HG02938 (cell line): ENCODE measurements around the gene FAM3C.

Experiments
- ATAC-seq: cut with Tn5 transposase; IDR thresholded peaks from one replicate; pipeline ENCODE4 v1.9.1; 2021; ENCODE audit warnings: mild to moderate bottlenecking, moderate library complexity; ENCODE audit not compliant: unreplicated experiment

FAM3C gene

DNA sequence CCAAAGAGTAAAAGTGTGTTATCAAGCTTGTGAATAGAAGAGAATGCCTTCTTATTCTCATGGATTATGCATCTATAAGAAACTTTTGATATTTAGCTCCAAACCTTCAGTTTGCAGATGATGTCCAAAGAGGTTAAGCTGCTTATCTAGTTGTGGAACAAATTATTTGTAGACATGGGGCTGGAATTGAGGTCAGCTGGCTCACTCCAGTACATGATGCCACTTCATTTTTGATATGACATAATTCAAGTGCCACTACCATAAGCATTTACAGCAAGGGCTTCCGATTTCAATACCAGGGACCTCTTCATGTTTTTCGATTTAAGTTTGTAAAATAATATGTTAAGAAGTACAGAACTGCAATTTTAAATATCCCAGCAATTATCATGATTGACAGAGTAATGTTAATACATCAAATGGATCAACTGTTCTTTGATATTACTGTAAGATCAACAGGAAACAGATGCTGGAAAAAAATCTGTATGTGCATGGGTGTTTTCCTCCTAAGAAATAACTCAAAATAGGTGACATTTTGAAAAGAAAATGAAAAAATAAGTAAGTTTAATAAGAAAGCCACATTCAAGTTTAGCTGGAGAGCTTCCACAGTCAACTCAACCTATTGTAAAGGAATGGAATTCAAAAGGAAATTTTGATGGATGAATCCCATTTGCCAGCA is 12.7 kb downstream of the FAM3C start:
- ATAC-seq, result no peak

DNA sequence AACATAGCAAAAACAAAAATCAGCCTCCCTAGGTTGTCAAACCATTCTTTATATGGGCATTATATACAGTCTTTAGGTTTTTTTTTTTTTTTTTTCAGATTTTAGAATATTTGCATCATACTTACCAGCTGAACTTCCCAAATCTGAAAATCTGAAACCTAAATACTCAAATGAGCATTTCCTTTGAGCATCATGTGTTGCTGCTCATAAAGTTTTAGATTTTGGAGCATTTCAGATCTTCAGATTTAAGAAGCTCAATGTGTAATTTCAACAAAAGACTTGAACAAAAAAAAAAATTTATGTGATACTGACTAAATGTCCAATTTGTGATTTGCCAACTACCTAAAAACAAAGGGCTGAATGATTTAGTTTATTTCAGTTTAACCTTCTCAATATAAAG is 13.6 kb downstream of the FAM3C start:
- ATAC-seq, result no peak

DNA sequence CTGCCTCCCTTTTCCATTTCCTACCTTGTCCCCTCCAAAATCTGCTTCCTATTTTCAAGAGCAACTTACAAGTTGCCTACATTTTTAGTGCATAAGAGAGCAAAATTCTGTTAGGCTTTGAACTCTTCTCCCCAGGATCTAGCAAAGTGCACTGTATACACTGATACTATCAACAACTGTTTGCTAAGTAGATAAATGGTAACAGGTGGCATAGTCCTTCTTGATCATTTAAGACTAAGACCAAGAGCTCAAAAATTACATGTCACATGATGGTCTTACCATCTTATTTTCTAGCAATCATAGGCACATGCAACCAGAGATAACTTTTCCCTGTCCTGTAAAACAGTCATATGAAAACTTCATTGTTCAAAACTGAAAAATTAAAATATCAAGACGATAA is 16.2 kb downstream of the FAM3C start:
- no peak for ATAC-seq

DNA sequence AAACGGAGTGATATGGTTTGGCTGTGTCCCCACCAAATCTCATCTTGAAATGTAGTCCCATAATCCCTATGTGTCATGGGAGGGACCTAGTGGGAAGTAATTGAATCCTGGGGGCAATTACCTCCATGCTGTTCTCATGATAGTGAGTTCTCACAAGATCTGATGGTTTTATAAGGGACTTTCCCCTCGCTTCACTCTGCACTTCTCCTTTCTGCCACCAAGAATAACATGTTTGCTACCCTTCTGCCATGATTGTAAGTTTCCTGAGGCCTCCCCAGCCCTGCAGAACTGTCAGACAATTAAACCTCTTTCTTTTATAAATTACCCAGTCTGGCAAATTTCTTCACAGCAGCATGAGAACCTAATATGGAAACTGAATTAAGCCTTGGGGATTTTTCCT is 19.1 kb downstream of the FAM3C start:
- no peak for ATAC-seq

DNA sequence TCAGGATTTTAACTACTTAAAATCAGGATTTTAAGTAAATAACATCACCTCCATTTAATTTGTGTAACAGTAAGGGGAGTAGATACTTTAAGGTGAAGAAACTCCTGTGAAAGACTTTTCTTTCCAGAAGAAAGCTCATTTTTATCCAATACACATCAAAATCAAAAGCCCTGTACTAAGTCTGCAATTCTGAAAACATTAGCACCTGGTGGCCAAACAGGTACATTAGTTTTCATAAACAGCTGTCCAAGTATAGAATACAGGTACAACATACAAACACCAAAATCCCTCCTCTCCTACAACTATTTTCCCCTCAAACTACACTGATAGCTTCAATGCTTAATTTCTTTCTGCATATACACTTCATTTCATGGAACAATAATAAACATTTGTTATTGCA is 22.9 kb downstream of the FAM3C start:
- ATAC-seq, result no peak

DNA sequence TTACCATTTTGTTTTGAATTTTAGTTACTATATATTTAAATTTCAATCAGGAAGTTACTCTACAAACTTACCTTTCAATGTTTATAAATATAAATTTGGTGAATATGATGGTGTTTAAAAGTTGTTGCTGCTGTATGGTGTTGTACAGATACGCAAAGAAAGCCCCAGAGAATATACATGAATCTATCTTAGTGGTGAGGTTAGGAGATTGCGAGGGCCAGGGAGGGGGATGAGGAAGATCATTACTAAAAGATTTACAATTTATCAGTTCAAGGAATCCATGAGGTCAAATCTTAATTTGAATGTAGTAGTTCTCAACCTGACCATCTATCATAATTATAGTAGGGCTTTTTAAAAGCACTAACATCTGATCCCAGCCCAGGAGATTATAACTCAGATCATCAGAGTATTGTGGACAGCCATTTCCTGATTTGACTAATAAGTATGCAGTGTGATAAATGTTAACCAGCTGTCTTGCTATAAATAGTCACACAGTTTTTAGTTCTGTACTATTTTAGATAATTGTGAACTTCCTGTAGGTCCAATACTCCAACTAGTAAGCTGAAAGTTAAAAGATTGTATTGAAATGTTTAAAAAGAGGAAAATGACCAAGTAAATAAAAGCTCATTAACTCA is 23.6 kb downstream of the FAM3C start:
- ATAC-seq, result peak; percentile 88

DNA sequence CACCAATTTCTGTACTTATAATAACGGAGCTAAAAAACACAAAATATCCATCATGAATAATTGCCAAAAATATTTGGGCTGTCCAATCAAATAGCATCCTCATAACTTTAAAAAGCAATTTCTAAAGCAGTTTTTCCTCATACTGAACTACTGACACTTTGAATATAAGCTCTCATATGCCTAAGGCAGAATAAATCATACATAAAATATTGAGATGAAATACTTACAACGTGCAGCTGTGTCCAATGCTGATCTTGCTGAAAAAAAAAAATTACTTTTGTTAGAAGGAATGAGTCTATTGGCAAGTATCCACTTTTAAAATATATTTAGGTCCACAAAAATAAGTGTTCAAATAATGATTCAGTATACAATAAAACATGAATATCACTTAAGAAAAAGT is 24.2 kb downstream of the FAM3C start:
- no peak for ATAC-seq

DNA sequence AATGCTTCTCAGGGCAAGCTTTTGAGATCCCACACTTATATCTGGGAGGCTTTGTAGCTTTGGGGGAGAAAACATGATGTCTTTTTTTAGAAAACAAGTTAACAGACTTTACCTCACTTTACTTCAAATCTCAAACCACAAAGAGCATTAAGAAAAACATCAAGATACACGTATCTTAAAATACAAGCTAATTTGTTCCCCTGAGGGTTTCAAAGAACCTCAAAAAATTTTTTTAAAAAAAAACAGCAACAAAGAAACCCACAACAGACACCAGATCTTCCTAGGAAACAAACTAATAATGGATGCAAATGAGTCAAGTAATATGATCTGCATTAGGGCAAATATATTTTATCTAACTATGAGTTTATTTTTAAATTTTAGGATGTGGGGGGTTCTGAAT is 24.7 kb downstream of the FAM3C start:
- no peak for ATAC-seq

DNA sequence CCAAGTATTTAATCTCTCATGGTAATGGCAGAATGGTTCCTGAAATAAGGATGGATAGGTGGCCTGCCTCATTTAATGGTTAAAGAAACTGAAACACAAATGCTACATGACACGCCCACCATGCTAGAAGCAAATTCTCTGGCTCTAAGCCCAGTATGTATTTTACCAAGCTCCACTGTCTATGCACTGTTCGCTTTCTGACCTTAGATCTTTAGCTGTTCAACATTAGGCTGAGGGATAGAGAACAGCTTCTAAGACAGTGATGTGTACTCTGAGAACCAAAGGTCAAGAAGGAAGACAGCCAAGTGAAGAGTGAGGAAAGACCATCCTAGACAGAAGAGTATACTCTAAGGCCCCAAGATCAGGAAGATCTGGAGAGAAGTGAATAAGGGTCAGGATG is 26.6 kb downstream of the FAM3C start:
- ATAC-seq, result peak; percentile 43

DNA sequence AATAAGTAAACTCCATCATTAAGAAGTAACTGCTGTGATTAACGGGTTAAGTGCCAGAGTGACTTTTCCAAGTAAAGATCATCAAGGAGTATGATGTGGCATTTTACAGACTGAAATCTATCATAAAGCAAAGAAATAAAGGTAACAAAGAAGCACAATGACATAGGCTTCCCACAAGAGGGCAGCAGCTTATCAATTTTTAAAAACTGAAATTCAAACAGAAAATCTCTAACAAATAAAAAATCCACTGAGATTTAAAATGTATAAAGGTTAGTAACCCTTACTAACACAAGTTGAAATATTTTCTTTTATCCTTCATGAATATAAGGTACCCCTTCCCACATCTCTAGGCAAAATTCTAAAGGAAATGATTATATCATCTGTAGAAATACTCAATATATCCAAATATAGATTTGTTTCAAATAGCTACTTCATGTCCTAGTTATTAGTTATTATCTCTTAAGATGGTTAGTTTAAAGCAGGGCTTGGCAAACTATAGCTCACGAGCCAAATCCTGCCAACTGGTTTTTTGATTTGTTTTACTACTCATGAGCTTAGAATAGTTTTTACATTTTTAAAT is 29.2 kb downstream of the FAM3C start:
- no peak for ATAC-seq

DNA sequence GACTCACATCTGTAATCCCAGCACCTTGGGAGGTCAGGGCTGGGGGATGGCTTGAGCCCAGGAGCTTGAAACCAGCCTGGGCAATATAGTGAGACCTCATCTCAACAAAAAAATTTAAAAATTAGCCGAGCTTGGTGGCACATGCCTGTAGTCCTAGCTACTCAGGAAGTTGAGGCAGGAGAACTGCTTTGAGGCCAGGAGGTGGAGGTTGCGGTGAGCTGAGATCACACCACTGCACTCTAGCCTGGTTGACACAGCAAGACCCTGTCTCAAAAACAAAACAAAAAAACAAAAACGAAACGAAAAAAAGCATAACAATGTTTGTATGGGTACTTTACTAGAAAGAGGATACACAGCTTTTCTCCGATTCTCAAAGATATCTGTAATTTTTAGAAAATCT is 35.5 kb downstream of the FAM3C start:
- ATAC-seq, result no peak

DNA sequence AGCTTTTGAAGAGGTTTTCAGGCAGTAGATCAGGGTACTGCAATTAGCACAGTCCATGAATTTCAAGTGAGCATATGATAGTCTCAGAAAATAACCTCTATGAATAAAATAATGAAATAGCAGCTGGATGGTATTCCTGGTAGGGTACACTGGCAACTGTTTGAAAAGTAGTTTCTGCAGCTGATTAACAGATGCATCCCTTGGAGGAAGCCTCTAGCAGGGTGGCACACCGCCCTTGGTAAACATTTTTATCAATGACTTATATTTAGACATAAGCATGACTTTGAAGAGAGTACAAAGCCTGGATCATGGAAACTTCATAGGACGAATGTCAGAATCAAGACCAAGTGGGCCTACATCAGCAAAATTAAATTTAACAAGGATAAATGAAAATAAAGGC is 40.5 kb downstream of the FAM3C start:
- no peak for ATAC-seq

DNA sequence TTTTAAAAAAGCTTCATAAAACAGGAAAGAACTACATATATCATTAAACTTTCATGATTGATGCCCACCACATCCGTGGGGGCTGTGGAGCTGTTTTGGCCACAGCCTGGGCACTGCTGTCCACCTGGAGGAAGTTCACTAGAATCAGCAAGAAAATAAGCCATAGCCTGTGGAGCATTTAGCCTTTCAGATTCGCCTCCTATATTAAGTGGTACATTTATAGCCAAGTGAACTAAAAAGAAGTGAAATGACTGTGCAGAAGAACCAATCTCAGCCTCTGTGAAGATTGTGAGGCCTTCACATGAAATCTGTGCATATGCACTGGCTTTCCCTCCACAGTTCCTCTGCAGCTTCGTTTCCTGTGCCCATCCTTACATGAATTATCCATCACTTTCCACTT is 43.8 kb downstream of the FAM3C start:
- ATAC-seq, result peak; percentile 58

DNA sequence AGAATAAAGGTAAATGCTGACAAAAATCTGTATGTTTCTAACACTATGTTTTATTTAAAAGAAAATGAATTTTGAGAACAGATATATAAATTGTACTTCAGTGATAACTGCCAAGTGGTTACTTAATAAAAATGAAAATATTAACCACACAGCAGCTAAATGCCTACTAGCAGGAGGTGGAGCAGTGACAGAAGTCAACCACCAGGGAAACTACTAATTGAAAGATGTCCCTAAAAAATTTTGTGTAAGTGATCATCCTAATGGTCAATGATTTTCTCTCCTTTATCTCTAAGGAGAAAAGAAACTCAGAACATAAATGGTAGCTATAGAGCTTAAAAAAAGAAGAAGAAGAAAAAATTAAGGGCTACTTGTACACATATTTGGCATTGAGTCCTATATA is 44.4 kb downstream of the FAM3C start:
- peak; percentile 50 for ATAC-seq

DNA sequence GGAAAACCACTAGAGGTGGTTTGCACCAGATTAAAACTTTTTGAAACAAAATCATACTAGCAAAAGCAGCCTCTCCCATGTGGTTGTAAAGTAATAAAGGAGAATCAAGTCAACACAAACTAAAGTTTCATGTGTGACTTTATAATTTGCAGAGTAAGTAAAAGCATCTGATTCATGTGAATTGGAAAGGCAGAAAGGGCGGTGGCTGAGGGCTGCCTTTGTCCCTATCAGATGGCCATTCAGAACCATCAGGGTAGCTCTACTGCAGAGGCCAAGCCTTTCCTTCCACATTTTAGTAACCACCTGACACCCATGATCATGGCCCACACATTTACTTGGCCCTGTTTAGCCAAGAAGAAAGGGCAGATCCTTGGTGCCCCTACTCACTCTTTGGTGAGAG is 51.6 kb downstream of the FAM3C start:
- ATAC-seq, result no peak

DNA sequence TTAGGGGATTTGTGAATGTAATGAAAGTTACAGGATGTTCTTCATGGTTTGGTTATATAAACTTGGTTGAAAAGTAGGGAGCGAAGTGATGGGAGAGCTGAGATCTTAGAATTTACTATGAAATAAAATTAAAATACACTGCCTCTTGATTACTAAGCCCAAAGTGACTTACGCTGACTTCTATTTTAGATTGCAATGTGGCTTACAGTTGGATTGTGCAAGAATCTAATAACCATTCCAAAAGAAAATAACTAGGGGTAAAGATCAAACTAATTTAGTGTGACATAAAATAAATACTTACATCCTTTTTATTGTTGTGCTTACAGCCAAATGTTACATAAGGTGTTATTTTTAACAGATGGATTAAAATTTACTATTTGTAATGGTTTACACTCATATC is 52.0 kb downstream of the FAM3C start:
- ATAC-seq, result no peak

DNA sequence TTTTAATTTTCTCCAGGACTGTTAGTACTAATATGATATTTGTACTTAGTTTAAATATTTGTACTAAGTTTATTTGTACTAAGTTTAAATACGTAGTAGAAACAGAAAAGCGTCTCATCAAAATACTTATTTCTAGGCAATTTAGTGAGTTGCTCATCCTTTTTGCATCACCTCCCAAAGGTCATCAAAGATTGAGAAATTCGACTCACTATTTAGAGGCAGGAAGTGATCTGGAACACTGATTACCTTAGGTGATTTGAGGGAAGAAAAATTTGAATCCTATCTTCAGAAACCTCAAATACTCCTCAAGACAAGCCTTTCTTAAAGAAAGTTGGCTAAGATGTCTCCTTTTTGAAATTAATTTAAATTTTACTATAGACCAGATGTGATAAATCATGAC is 52.8 kb downstream of the FAM3C start:
- no peak for ATAC-seq

DNA sequence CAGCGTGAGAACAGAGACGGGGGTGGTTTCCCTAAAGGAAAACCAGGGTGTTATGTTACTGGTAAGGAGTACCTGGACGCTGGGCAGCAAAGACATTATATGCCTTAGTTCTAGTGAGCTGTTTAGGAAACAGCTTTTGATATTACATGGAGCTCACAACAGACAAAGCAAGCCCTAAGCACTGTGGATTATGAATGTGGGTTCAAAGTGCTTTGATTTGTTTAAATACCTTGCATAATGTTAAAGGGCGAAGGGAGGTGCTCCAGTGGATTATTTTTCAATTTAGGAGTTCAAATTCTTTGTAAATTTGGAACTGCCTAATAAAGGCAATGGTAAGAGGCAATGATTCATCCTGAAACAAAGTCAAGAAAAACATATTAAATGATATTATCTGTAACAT is 53.5 kb downstream of the FAM3C start:
- ATAC-seq, result no peak

DNA sequence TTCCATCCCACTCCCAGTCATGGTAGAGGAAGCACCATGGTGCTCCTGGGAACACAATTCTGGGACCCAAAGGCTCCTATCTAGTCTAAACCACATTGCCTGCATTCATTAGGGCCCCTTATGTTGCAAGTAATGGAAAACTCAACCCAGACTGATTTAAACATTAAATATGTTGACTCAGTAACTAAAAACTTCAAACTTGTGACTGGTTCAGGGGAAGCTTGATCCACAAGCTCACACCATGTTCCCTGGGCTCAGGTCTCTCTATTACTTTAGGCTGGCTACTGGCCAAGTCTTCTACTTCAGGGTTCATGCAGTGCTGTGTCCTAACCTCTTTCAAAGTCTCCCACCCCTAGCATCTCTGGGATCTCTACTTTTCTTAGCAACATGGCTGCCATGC is 54.2 kb downstream of the FAM3C start:
- ATAC-seq, result no peak

DNA sequence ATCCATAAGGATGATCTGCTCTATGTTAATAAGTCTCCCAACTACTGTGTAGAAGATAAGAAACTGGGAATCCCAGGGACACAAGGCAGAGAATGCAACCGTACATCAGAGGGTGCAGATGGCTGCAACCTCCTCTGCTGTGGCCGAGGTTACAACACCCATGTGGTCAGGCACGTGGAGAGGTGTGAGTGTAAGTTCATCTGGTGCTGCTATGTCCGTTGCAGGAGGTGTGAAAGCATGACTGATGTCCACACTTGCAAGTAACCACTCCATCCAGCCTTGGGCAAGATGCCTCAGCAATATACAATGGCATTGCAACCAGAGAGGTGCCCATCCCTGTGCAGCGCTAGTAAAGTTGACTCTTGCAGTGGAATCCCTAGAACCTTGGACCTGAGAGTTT is 57.0 kb downstream of the FAM3C start:
- ATAC-seq, result no peak

DNA sequence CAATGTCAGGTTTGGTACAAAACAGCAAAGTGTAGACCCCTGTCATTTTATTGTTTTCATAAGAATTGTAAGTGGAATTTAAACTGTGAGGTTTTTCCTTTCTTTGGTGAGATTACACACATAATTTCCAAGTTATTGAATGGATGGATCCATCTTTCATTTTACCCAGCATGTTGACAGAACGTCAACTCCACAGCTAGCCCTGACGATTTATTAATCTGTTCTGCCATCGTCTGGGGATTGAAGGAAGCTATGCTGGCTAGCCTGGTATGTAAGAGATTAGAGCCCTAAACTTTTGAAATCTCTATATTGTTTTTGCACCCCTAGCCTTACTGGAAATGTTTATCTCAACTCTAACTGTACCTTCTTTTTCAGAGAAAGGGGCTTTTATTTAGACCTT is 58.7 kb downstream of the FAM3C start:
- no peak for ATAC-seq

DNA sequence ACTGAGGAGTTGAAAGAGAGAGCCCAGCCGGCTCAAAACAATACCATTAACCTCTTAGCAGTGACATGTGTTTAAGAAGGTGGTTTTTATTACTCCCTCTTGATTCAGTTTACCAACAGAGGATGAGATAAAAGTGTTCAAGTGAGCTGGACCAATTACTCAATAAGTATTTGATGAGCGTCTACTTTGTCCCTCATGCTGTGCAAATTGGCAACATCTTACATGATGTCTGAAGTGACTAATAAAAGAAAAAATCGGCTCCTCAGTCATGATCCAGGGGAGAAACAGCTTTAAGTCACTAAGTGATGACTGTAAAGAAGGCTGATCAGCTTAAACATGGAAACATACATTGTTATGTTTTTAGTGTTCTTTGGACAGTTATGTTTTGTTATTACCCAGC is 59.5 kb downstream of the FAM3C start:
- ATAC-seq, result no peak
